ENCODE data around the gene TMEM220.
"Not testable (repeated sequence)": the region's sequence is repeated elsewhere in the genome, so short reads cannot be mapped to it uniquely, and the experiment has no call there.

The TMEM220 gene

GRCh38 chr17:10695875-10696407 is 33.9 kb downstream of the TMEM220 start:
- DNase-seq; in situ Hi-C loops (cut with HindIII; ENCODE audit: low pct_ligation_motif_present, low pct_unique_long_range_greater_than_20kb, low sequenced_read_pairs): not testable (repeated sequence)

GRCh38 chr17:10687499-10687898 is 42.3 kb downstream of the TMEM220 start:
- DNase-seq = no peak
- in situ Hi-C loops (cut with HindIII; ENCODE audit: low pct_ligation_motif_present, low pct_unique_long_range_greater_than_20kb, low sequenced_read_pairs) = no loop called here

- in situ Hi-C loops (cut with HindIII; ENCODE audit: low pct_ligation_motif_present, low pct_unique_long_range_greater_than_20kb, low sequenced_read_pairs) = no loop called here
- DNase-seq = peak; percentile 65
Measured at GRCh38 chr17:10683853-10684252, 46.0 kb downstream of the TMEM220 start.

- no peak for DNase-seq
- in situ Hi-C loops (cut with HindIII; ENCODE audit: low pct_ligation_motif_present, low pct_unique_long_range_greater_than_20kb, low sequenced_read_pairs) = no loop called here
Measured at GRCh38 chr17:10681866-10682446, 47.9 kb downstream of the TMEM220 start.

GRCh38 chr17:10674704-10675103 is 55.1 kb downstream of the TMEM220 start:
- in situ Hi-C loops (cut with HindIII; ENCODE audit: low pct_ligation_motif_present, low pct_unique_long_range_greater_than_20kb, low sequenced_read_pairs) = no loop called here

GRCh38 chr17:10673312-10673711 is 56.5 kb downstream of the TMEM220 start:
- DNase-seq = no peak

More at GRCh38 chr17:10674704-10675103, 55.1 kb downstream of the TMEM220 start:
- no peak for DNase-seq

GRCh38 chr17:10668775-10669174 is 61.0 kb downstream of the TMEM220 start:
- in situ Hi-C loops (cut with HindIII; ENCODE audit: low pct_ligation_motif_present, low pct_unique_long_range_greater_than_20kb, low sequenced_read_pairs) = no loop called here
- DNase-seq = no peak

More at GRCh38 chr17:10673312-10673711, 56.5 kb downstream of the TMEM220 start:
- in situ Hi-C loops (cut with HindIII; ENCODE audit: low pct_ligation_motif_present, low pct_unique_long_range_greater_than_20kb, low sequenced_read_pairs) = no loop called here

GRCh38 chr17:10666906-10667305 is 62.9 kb downstream of the TMEM220 start:
- in situ Hi-C loops (cut with HindIII; ENCODE audit: low pct_ligation_motif_present, low pct_unique_long_range_greater_than_20kb, low sequenced_read_pairs) = no loop called here
- no peak for DNase-seq

GRCh38 chr17:10664571-10664970 is 65.3 kb downstream of the TMEM220 start:
- DNase-seq = no peak
- in situ Hi-C loops (cut with HindIII; ENCODE audit: low pct_ligation_motif_present, low pct_unique_long_range_greater_than_20kb, low sequenced_read_pairs) = no loop called here

Data from ACHN (cell line).